HL-60 (cell line): ENCODE data around the gene PCID2.

Experiments
- CTCF ChIP-seq: IDR thresholded peaks from one replicate; pipeline ENCODE4 v1.5.1; 2011; ENCODE audit warnings: low read length, control low read depth, inconsistent platforms; ENCODE audit not compliant: insufficient read depth
- TF ChIP-seq, protein P1 (sequence below): IDR thresholded peaks from 2 replicates; pipeline ENCODE4 v1.6.1; 2012; ENCODE audit warnings: low read depth; ENCODE audit not compliant: insufficient replicate concordance

DNA sequence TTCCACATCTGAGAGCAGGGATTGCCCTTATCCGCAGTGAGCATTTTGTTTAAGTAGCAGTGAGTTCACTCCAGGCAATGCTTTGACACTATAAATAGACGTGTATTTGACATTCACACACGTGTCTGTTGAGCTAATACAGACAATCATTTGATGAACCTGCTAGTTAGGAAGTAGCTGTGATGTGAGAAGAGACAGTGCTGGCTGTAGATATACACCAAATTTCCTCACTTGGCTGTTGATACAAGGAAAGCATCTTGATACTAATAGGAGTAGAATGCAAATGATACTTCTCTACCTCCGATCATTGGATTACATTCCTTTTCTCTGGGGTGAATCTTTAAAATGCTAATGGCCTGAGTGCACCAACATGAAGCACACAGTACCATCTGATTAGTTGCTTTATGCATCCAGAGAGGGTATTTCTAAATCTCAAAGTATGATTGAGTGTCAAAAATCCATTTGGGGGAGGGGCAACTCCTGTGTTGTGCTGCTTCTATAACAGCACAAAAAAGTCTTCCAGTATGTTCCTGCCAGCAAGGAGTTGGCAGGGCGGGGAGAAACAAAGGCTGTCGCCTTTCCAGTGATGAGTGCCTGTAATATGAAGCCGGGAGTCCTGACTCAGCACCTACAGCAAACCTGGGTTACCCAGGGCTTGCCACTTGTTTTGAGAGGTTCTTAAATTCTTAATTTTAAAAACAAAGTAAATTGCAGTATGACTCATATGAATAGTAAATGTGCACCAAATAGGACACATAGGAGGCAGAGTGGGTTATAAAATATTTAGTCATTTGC, 8.0 kb upstream of the PCID2 start:
- TF ChIP-seq, protein P1, sequence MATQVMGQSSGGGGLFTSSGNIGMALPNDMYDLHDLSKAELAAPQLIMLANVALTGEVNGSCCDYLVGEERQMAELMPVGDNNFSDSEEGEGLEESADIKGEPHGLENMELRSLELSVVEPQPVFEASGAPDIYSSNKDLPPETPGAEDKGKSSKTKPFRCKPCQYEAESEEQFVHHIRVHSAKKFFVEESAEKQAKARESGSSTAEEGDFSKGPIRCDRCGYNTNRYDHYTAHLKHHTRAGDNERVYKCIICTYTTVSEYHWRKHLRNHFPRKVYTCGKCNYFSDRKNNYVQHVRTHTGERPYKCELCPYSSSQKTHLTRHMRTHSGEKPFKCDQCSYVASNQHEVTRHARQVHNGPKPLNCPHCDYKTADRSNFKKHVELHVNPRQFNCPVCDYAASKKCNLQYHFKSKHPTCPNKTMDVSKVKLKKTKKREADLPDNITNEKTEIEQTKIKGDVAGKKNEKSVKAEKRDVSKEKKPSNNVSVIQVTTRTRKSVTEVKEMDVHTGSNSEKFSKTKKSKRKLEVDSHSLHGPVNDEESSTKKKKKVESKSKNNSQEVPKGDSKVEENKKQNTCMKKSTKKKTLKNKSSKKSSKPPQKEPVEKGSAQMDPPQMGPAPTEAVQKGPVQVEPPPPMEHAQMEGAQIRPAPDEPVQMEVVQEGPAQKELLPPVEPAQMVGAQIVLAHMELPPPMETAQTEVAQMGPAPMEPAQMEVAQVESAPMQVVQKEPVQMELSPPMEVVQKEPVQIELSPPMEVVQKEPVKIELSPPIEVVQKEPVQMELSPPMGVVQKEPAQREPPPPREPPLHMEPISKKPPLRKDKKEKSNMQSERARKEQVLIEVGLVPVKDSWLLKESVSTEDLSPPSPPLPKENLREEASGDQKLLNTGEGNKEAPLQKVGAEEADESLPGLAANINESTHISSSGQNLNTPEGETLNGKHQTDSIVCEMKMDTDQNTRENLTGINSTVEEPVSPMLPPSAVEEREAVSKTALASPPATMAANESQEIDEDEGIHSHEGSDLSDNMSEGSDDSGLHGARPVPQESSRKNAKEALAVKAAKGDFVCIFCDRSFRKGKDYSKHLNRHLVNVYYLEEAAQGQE = no peak
- TF ChIP-seq CTCF = no peak
